GM12878 (cell line): Measurements from ENCODE around the gene OTOGL. TPM values are rescaled to one million over a fixed set of nuclear protein-coding genes. Genes with fewer than 3 reads are reported as not detected.

Experiments used
- ATAC-seq: fragments of 200-7000 bp; cut with Tn5 transposase; 3 replicates; pipeline ENCODE4 v1.9.1; 2020; ENCODE audit warnings: mild to moderate bottlenecking, moderate library complexity
- BruUV-seq: library from RNA; stranded (reverse); fragments of 400-500 nt; replicated peaks from 2 replicates; lab custom pipeline; 2021; lab: Mats Ljungman, UMichigan
- CTCF ChIA-PET: fragments of 300-600 bp; sonication (Branson Sonifier 250); formaldehyde crosslinking; extraction: SDS; loops from one replicate; lab custom pipeline; 2021; ENCODE audit warnings: inconsistent platforms; lab: Yijun Ruan, JAX
- POLR2A ChIA-PET: fragments of 350-600 bp; formaldehyde crosslinking; extraction: SDS; loops from one replicate; lab custom pipeline; 2021; ENCODE audit warnings: inconsistent platforms; lab: Charles Lee
- RAD21 ChIA-PET: fragments of 300-600 bp; sonication (Branson Sonifier 250); formaldehyde crosslinking; loops from one replicate; lab custom pipeline; 2023; ENCODE audit warnings: antibody characterized with exemption; ENCODE audit not compliant: unreplicated experiment; lab: Charles Lee
- SMC1A ChIA-PET: fragments of 300-600 bp; sonication (Branson Sonifier 250); formaldehyde crosslinking; loops from one replicate; lab custom pipeline; 2023; ENCODE audit not compliant: unreplicated experiment, uncharacterized antibody; lab: Charles Lee
- DNase-seq: peaks from one replicate; pipeline ENCODE4 v3.0.0-alpha.2; 2011; ENCODE audit warnings: low read depth, low spot score
- FAIRE-seq: peaks from 3 replicates; lab custom pipeline; 2011; peaks lifted over from hg19 to GRCh38; lab: Jason Lieb, UNC
- H2AFZ ChIP-seq: 2 replicates; pipeline ENCODE4 v1.6.0; 2011; ENCODE audit warnings: low read depth, low read length, control low read depth; ENCODE audit not compliant: control insufficient read depth
- H3K27ac ChIP-seq: 2 replicates; pipeline ENCODE4 v1.5.1; 2011; ENCODE audit warnings: control low read depth; ENCODE audit not compliant: control insufficient read depth, insufficient read depth
- H3K27me3 ChIP-seq, 2 experiments: replicated peaks in 1 of 2; 2 replicates each; pipeline versions ENCODE4 v1.6.0 to v1.6.1; 2011; ENCODE audit warnings: low read length in 1 of 2; ENCODE audit not compliant: control insufficient read depth in 2 of 2, insufficient read depth in 2 of 2
- H3K36me3 ChIP-seq, 2 experiments: 2 replicates each; pipeline ENCODE4 v1.5.1; 2011; ENCODE audit warnings: low read length in 1 of 2; ENCODE audit not compliant: control insufficient read depth in 2 of 2, insufficient read depth in 2 of 2
- H3K4me1 ChIP-seq: 2 replicates; pipeline ENCODE4 v1.6.1; 2011; ENCODE audit warnings: mild to moderate bottlenecking, low read length, moderate library complexity, mixed read lengths; ENCODE audit not compliant: control insufficient read depth, insufficient read depth
- H3K4me2 ChIP-seq: 2 replicates; pipeline ENCODE4 v1.6.0; 2011; ENCODE audit warnings: control low read depth; ENCODE audit not compliant: control insufficient read depth, insufficient read depth
- H3K4me3 ChIP-seq: fragments of 200-600 bp; sonication (generic); 2 replicates; pipeline ENCODE4 v1.5.1; 2016
- H3K79me2 ChIP-seq: 2 replicates; pipeline ENCODE4 v1.6.0; 2011; ENCODE audit warnings: low read length; ENCODE audit not compliant: control insufficient read depth, insufficient read depth
- H3K9ac ChIP-seq: 2 replicates; pipeline ENCODE4 v1.8.0; 2011; ENCODE audit warnings: low read length, control low read depth, mixed read lengths; ENCODE audit not compliant: control insufficient read depth, insufficient read depth
- H3K9me3 ChIP-seq: replicated peaks from 3 replicates; pipeline ENCODE4 v1.5.1; 2011; ENCODE audit warnings: mild to moderate bottlenecking, low read length; ENCODE audit not compliant: control insufficient read depth, insufficient read depth
- H4K20me1 ChIP-seq: 2 replicates; pipeline ENCODE4 v1.6.0; 2011; ENCODE audit not compliant: control insufficient read depth, insufficient read depth
- BHLHE40 ChIP-seq, 2 experiments: fragments of 450-650 bp in 1 of 2; IDR thresholded peaks; 2 replicates each; pipeline ENCODE4 v1.6.1; 2011 to 2017; ENCODE audit warnings: low read depth in 2 of 2, borderline replicate concordance in 1 of 2, improper control_type of control experiment in 1 of 2, low read length in 1 of 2, mild to moderate bottlenecking in 1 of 2
- CBX3 ChIP-seq: fragments of 200-600 bp; sonication (generic); IDR thresholded peaks from 2 replicates; pipeline ENCODE4 v1.6.1; 2016; ENCODE audit warnings: low read depth, borderline replicate concordance
- EGR1 ChIP-seq, 2 experiments: IDR thresholded peaks; 1 replicate in 1 of 2; 2 replicates in 1 of 2; pipeline ENCODE4 v1.6.1; 2011 to 2012; ENCODE audit warnings: low read depth in 2 of 2, low read length in 2 of 2, borderline replicate concordance in 1 of 2, mild to moderate bottlenecking in 1 of 2, moderate library complexity in 1 of 2
- ELK1 ChIP-seq: IDR thresholded peaks from 2 replicates; pipeline ENCODE4 v1.6.1; 2012; ENCODE audit warnings: low read depth, low read length, improper control_type of control experiment
- FOXK2 ChIP-seq: fragments of 450-650 bp; IDR thresholded peaks from 2 replicates; pipeline ENCODE4 v1.6.1; 2017; ENCODE audit warnings: mild to moderate bottlenecking, moderate library complexity
- IKZF2 ChIP-seq, 2 experiments: fragments of 450-650 bp; IDR thresholded peaks; 2 replicates each; pipeline ENCODE4 v1.6.1; 2017; ENCODE audit warnings: mild to moderate bottlenecking in 2 of 2, moderate library complexity in 2 of 2
- JUNB ChIP-seq: IDR thresholded peaks from 2 replicates; pipeline ENCODE4 v1.6.1; 2016; ENCODE audit warnings: antibody characterized with exemption, mild to moderate bottlenecking
- MTA3 ChIP-seq: IDR thresholded peaks from 2 replicates; pipeline ENCODE4 v1.6.1; 2012; ENCODE audit warnings: low read length, inconsistent platforms, borderline replicate concordance
- MYB ChIP-seq: fragments of 150-350 bp; IDR thresholded peaks from 2 replicates; pipeline ENCODE4 v1.6.1; 2014; ENCODE audit warnings: mild to moderate bottlenecking, low read depth, low read length, borderline replicate concordance
- NR2C2 ChIP-seq: IDR thresholded peaks from 2 replicates; pipeline ENCODE4 v1.6.1; 2011; ENCODE audit warnings: borderline replicate concordance, low read depth; ENCODE audit not compliant: control insufficient read depth, insufficient read length
- PBX3 ChIP-seq: IDR thresholded peaks from 2 replicates; pipeline ENCODE4 v1.6.1; 2011; ENCODE audit warnings: mild to moderate bottlenecking, low read depth, low read length, moderate library complexity; ENCODE audit not compliant: insufficient replicate concordance
- PML ChIP-seq: IDR thresholded peaks from 2 replicates; pipeline ENCODE4 v1.6.1; 2012; ENCODE audit warnings: low read length, inconsistent platforms
- RELB ChIP-seq: fragments of 450-650 bp; IDR thresholded peaks from 2 replicates; pipeline ENCODE4 v1.6.1; 2017; ENCODE audit warnings: low read depth, mild to moderate bottlenecking, moderate library complexity
- RUNX3 ChIP-seq: IDR thresholded peaks from 2 replicates; pipeline ENCODE4 v1.6.1; 2012; ENCODE audit warnings: low read length, inconsistent platforms
- SREBF1 ChIP-seq: IDR thresholded peaks from 2 replicates; pipeline ENCODE4 v1.6.1; 2012; ENCODE audit warnings: mild to moderate bottlenecking, low read length
- SRF ChIP-seq, 2 experiments: IDR thresholded peaks; 2 replicates each; pipeline ENCODE4 v1.6.1; 2011; ENCODE audit warnings: low read depth in 2 of 2, low read length in 2 of 2, mild to moderate bottlenecking in 1 of 2, moderate library complexity in 1 of 2
- USF2 ChIP-seq: IDR thresholded peaks from 2 replicates; pipeline ENCODE4 v1.6.1; 2011; ENCODE audit warnings: low read depth, low read length, improper control_type of control experiment, borderline replicate concordance
- ZNF24 ChIP-seq: fragments of 450-650 bp; IDR thresholded peaks from 2 replicates; pipeline ENCODE4 v1.6.1; 2017; ENCODE audit warnings: antibody characterized with exemption, mild to moderate bottlenecking
- ZNF622 ChIP-seq: fragments of 450-650 bp; IDR thresholded peaks from 2 replicates; pipeline ENCODE4 v1.6.1; 2017; ENCODE audit warnings: mild to moderate bottlenecking, inconsistent platforms
- WGBS: methylation state at CpG from one replicate; pipeline ENCODE4 v1.1.6; 2016; ENCODE audit warnings: low lambda C conversion rate; ENCODE audit not compliant: insufficient replicate concordance, insufficient coverage; ENCODE audit errors: missing lambda C conversion rate; 5-methylcytosine and 5-hydroxymethylcytosine counted together
- in situ Hi-C: fragments of 300-500 bp; cut with MboI; formaldehyde crosslinking; loops from 9 replicates; pipeline ENCODE4 v1.14.3; 2018; ENCODE audit warnings: mixed read lengths
- intact Hi-C: fragments of 100-400 bp; cut with micrococcal nuclease; formaldehyde crosslinking; loops from one replicate; pipeline ENCODE4 v1.14.2; 2022; ENCODE audit not compliant: unreplicated experiment
- polyA plus RNA-seq, 11 experiments: library from polyadenylated mRNA; depleted of rRNA in 4 of 11; unstranded in 6 of 11; stranded (reverse) in 5 of 11; fragments of >200 nt; fragmentation: Nextera tagmentation in 4 of 11; fragmentation: Illumina TruSeq in 1 of 11; extraction: Ambion mirVana in 4 of 11; extraction: Trizol in 1 of 11; gene quantifications; 1 replicate in 1 of 11; 2 replicates in 10 of 11; pipeline versions ENCODE4 v1.2.1 to v1.2.3, GENCODE V29; 2011 to 2016; ENCODE audit warnings: inconsistent platforms in 2 of 11, missing spikeins in 2 of 11, low read depth in 1 of 11
- total RNA-seq, 4 experiments: library from RNA; depleted of rRNA in 3 of 4; stranded (reverse); fragments of >200 nt in 3 of 4; fragmentation: Illumina TruSeq in 1 of 4; extraction: Trizol in 1 of 4; gene quantifications; 2 replicates each; pipeline versions ENCODE4 v1.2.1 to v1.2.3, GENCODE V29; 2013 to 2021

The OTOGL gene
- total and polyA plus RNA-seq, 10 of the 15 experiments (the other 5 are each of a cell fraction or from before 2014, with no cell fraction given), result 0.04 to 3.7 (median 0.27) TPM

- no peaks in the 10 kb centered on the region for H3K79me2 ChIP-seq
- H3K27ac ChIP-seq, result no peak overlapping the region
- in situ Hi-C loops, result loop anchor here (5.0 kb wide), 1 partner anchor 634 kb away; no protein-coding TSS in a partner anchor
- peaks cover 9% of the 10 kb centered on the region for H3K4me1 ChIP-seq
- H4K20me1 ChIP-seq, result no peaks in the 10 kb centered on the region
- SMC1A ChIA-PET, result interaction anchor here (0.6 to 3.1 kb wide), 19 partner anchors 9 to 649 kb away, joined by 3 to 16 read pairs (median 4); partner anchors contain the start of gene PPP1R12A
- no peaks in the 10 kb centered on the region for H3K36me3 ChIP-seq
- DNase-seq (peak; percentile 26), ATAC-seq (peak; percentile 77), FAIRE-seq (peak; percentile 61)
- H3K9ac ChIP-seq, result no peak overlapping the region
- no peak overlapping the region for H3K4me2 ChIP-seq
- WGBS, result 0% methylated on average over 2 of the region's 2 CpGs
- BruUV-seq, result no TSS peak
- POLR2A ChIA-PET, result interaction anchor here (0.7 kb wide), 1 partner anchor 447 kb away, joined by 3 read pairs; no protein-coding TSS in a partner anchor
- no peaks in the 10 kb centered on the region; a peak in 1 of 4 replicates for H3K27me3 ChIP-seq
- intact Hi-C loops, result loop anchor here (1.0 to 5.0 kb wide), 5 partner anchors 249 to 778 kb away; partner anchors contain the start of gene PPP1R12A
- no peak overlapping the region for H3K4me3 ChIP-seq
- CTCF ChIA-PET, result interaction anchor here (0.7 to 2.5 kb wide), 25 partner anchors 8 to 767 kb away, joined by 3 to 23 read pairs (median 4); no protein-coding TSS in a partner anchor
- RAD21 ChIA-PET, result interaction anchor here (0.6 to 1.6 kb wide), 9 partner anchors 98 to 450 kb away, joined by 3 to 6 read pairs (median 3); no protein-coding TSS in a partner anchor
- no peaks in the 10 kb centered on the region for H3K9me3 ChIP-seq
- no peak overlapping the region for H2AFZ ChIP-seq
- TF ChIP-seq EGR1 (IDR thresholded peaks at IDR 0.05; ENCODE audit: borderline replicate concordance in 1 of 2, low read depth in 2 of 2, low read length in 2 of 2) (no peak), JUNB (0 out of 2 replicates have a peak, but pooled peaks have one; percentile 20), SREBF1 (no peak), PML (no peak), ZNF24 (no peak), ZNF622 (no peak), MYB (no peak), SRF (IDR thresholded peaks at IDR 0.05; ENCODE audit: low read depth in 2 of 2, low read length in 2 of 2) (no peak), BHLHE40 (IDR thresholded peaks at IDR 0.05; ENCODE audit: borderline replicate concordance in 1 of 2, low read depth in 2 of 2, low read length in 1 of 2) (no peak), CBX3 (no peak), NR2C2 (no peak), USF2 (no peak), RELB (no peak), IKZF2 (IDR thresholded peaks at IDR 0.05) (0 out of 4 replicates have a peak, but pooled peaks have one; percentile 37 to 42), FOXK2 (no peak), MTA3 (no peak), RUNX3 (peak; percentile 9; the same call in 1 of the 2 replicates), ELK1 (no peak), PBX3 (no peak)
Measured at GRCh38 chr12:80186727-80187217, 87.4 kb downstream of the OTOGL start.
